K562 (cell line): Measurements from ENCODE around the gene MAPK13. TPM values are rescaled to one million over a fixed set of nuclear protein-coding genes. Genes with fewer than 3 reads are reported as not detected.

Experiments used
- CAMTA2 ChIP-seq: fragments of 250-450 bp; sonication (Bioruptor Pico); conservative IDR thresholded peaks from 2 replicates; pipeline ENCODE4 v1.5.1; 2022
- CBX5 ChIP-seq: IDR thresholded peaks from 2 replicates; pipeline ENCODE4 v1.6.1; 2014; ENCODE audit warnings: low read depth, borderline replicate concordance
- ELF2 ChIP-seq: fragments of 250-450 bp; sonication (Bioruptor Pico); IDR thresholded peaks from 2 replicates; pipeline ENCODE4 v1.5.0; 2021; ENCODE audit warnings: mild to moderate bottlenecking
- FOXJ2 ChIP-seq: fragments of 200-800 bp; sonication (Bioruptor generic); IDR thresholded peaks from 2 replicates; pipeline ENCODE4 v1.6.1; 2016; ENCODE audit warnings: missing genetic modification characterization, missing compliant biosample characterization
- FOXK2 ChIP-seq, 2 experiments: fragments of 450-650 bp; IDR thresholded peaks in 1 of 2; conservative IDR thresholded peaks in 1 of 2; 2 replicates each; pipeline ENCODE4 v1.6.1; 2016; ENCODE audit warnings: low read depth in 2 of 2, mild to moderate bottlenecking in 1 of 2
- MBD2 ChIP-seq: sonication (generic); IDR thresholded peaks from 2 replicates; pipeline ENCODE4 v1.6.1; 2016; ENCODE audit warnings: low read depth, borderline replicate concordance
- NFE2L1 ChIP-seq: fragments of 450-650 bp; IDR thresholded peaks from 2 replicates; pipeline ENCODE4 v1.6.1; 2016; ENCODE audit warnings: missing genetic modification characterization, low read depth, mild to moderate bottlenecking, missing compliant biosample characterization, moderate library complexity, borderline replicate concordance
- NKRF ChIP-seq: fragments of 450-650 bp; IDR thresholded peaks from 2 replicates; pipeline ENCODE4 v1.6.1; 2016; ENCODE audit warnings: borderline replicate concordance
- PHF21A ChIP-seq: fragments of 450-650 bp; IDR thresholded peaks from 2 replicates; pipeline ENCODE4 v1.6.1; 2017; ENCODE audit warnings: low read depth, borderline replicate concordance
- POLR2G ChIP-seq: fragments of 200-400 bp; formaldehyde crosslinking; IDR thresholded peaks from 2 replicates; pipeline ENCODE4 v1.6.1; 2017; ENCODE audit warnings: low read depth, mild to moderate bottlenecking, antibody characterized with exemption, low read length, moderate library complexity
- SIN3A ChIP-seq, 2 experiments: fragments of 150-350 bp in 1 of 2; IDR thresholded peaks; 2 replicates each; pipeline ENCODE4 v1.6.1; 2011 to 2016; ENCODE audit warnings: borderline replicate concordance in 2 of 2, low read depth in 2 of 2, low read length in 2 of 2, mild to moderate bottlenecking in 2 of 2, moderate library complexity in 2 of 2; ENCODE audit not compliant: control insufficient read depth in 1 of 2
- SMC3 ChIP-seq: conservative IDR thresholded peaks from 2 replicates; pipeline ENCODE4 v1.6.1; 2011; ENCODE audit warnings: low read depth, low read length, improper control_type of control experiment; ENCODE audit not compliant: insufficient read depth
- SP1 ChIP-seq: sonication (generic); formaldehyde crosslinking; IDR thresholded peaks from 2 replicates; pipeline ENCODE4 v1.8.1; 2022; ENCODE audit warnings: mild to moderate bottlenecking, missing genetic modification reagents
- SRSF7 ChIP-seq: fragments of 200-400 bp; formaldehyde crosslinking; optimal IDR thresholded peaks from 2 replicates; pipeline ENCODE3; 2017; ENCODE audit warnings: mild to moderate bottlenecking, low read depth, low read length
- STAT5B ChIP-seq: fragments of 250-450 bp; sonication (Bioruptor Pico); IDR thresholded peaks from 2 replicates; pipeline ENCODE4 v1.8.0; 2021; ENCODE audit warnings: mild to moderate bottlenecking, inconsistent platforms
- TAL1 ChIP-seq: fragments of 450-650 bp; IDR thresholded peaks from 2 replicates; pipeline ENCODE4 v1.6.1; 2016; ENCODE audit warnings: mild to moderate bottlenecking
- ZBTB1 ChIP-seq: sonication (generic); formaldehyde crosslinking; IDR thresholded peaks from 2 replicates; pipeline ENCODE4 v1.8.1; 2023; ENCODE audit warnings: missing genetic modification reagents, low read depth, mild to moderate bottlenecking, borderline replicate concordance
- ZNF175 ChIP-seq: fragments of 200-800 bp; sonication (Bioruptor generic); IDR thresholded peaks from 2 replicates; pipeline ENCODE4 v1.6.1; 2016; ENCODE audit warnings: low read depth, mild to moderate bottlenecking, missing genetic modification characterization, missing compliant biosample characterization
- ZNF232 ChIP-seq: sonication (generic); formaldehyde crosslinking; IDR thresholded peaks from 2 replicates; pipeline ENCODE4 v1.8.0; 2022; ENCODE audit warnings: mild to moderate bottlenecking, missing genetic modification reagents
- ZNF589 ChIP-seq: fragments of 200-800 bp; sonication (Bioruptor generic); IDR thresholded peaks from 2 replicates; pipeline ENCODE4 v1.6.1; 2016; ENCODE audit warnings: low read depth, missing genetic modification characterization, missing compliant biosample characterization
- ZNF696 ChIP-seq: fragments of 250-450 bp; sonication (Bioruptor Pico); conservative IDR thresholded peaks from 2 replicates; pipeline ENCODE4 v1.4.0; 2020; ENCODE audit warnings: mild to moderate bottlenecking, moderate library complexity
- ZSCAN32 ChIP-seq: fragments of 450-650 bp; formaldehyde crosslinking; IDR thresholded peaks from 2 replicates; pipeline ENCODE4 v1.4.0; 2020; ENCODE audit warnings: mild to moderate bottlenecking, moderate library complexity
- polyA plus RNA-seq, 8 experiments: library from polyadenylated mRNA; depleted of rRNA in 4 of 8; stranded (reverse) in 5 of 8; unstranded in 3 of 8; fragments of >200 nt; fragmentation: Nextera tagmentation in 2 of 8; fragmentation: Illumina TruSeq in 1 of 8; extraction: Ambion mirVana in 2 of 8; extraction: Trizol in 1 of 8; gene quantifications; 2 replicates each; pipeline versions ENCODE4 v1.2.1 to v1.2.3, GENCODE V29; 2011 to 2014; ENCODE audit warnings: inconsistent platforms in 1 of 8, missing spikeins in 1 of 8
- total RNA-seq, 7 experiments: library from RNA; depleted of rRNA in 6 of 7; stranded (reverse); fragments of >200 nt in 6 of 7; fragmentation: Illumina TruSeq in 2 of 7; extraction: Trizol in 2 of 7; gene quantifications; 2 replicates each; pipeline versions ENCODE4 v1.2.1 to v1.2.3, GENCODE V29; 2011 to 2021; ENCODE audit warnings: low replicate concordance in 1 of 7
- TF ChIP-seq, protein P1 (sequence below): fragments of 450-650 bp; IDR thresholded peaks from 2 replicates; pipeline ENCODE4 v1.6.1; 2017; ENCODE audit warnings: mild to moderate bottlenecking, moderate library complexity
- TF ChIP-seq, protein P2 (sequence below), 2 experiments: fragments of 450-650 bp; IDR thresholded peaks; 2 replicates each; pipeline ENCODE4 v1.6.1; 2016

MAPK13 gene
- total and polyA plus RNA-seq, 9 of the 15 experiments (the other 6 are each of a cell fraction or from before 2014, with no cell fraction given), result 0.03 to 2.3 (median 0.48) TPM; not detected in 1

GRCh38 chr6:36098920-36099647 lies 31.2 kb upstream of the MAPK13 start (continued):
- TF ChIP-seq TAL1 (peak; percentile 63), ZBTB1 (CRISPR knock-in tag) (no peak), SRSF7 (no peak), PHF21A (no peak), SIN3A (IDR thresholded peaks at IDR 0.05; ENCODE audit: borderline replicate concordance in 2 of 2, control insufficient read depth in 1 of 2, low read depth in 2 of 2, low read length in 2 of 2) (no peak), ELF2 (CRISPR knock-in tag) (no peak), FOXK2 (conservative IDR thresholded peaks at IDR 0.05 in 1 of 2, IDR thresholded peaks at IDR 0.05 in 1 of 2; ENCODE audit: low read depth in 2 of 2) (no peak), ZNF175 (no peak), STAT5B (CRISPR knock-in tag) (no peak), POLR2G (no peak), SMC3 (no peak), NFE2L1 (tag) (no peak), CBX5 (no peak), ZNF696 (CRISPR knock-in tag) (no peak), CAMTA2 (CRISPR knock-in tag) (no peak), FOXJ2 (tag) (no peak), ZSCAN32 (CRISPR knock-in tag) (no peak), ZNF589 (CRISPR knock-in tag) (no peak; the same call in 1 of the 2 replicates), SP1 (CRISPR knock-in tag) (no peak), NKRF (no peak), MBD2 (no peak), ZNF232 (CRISPR knock-in tag) (no peak)
- TF ChIP-seq, protein P1, sequence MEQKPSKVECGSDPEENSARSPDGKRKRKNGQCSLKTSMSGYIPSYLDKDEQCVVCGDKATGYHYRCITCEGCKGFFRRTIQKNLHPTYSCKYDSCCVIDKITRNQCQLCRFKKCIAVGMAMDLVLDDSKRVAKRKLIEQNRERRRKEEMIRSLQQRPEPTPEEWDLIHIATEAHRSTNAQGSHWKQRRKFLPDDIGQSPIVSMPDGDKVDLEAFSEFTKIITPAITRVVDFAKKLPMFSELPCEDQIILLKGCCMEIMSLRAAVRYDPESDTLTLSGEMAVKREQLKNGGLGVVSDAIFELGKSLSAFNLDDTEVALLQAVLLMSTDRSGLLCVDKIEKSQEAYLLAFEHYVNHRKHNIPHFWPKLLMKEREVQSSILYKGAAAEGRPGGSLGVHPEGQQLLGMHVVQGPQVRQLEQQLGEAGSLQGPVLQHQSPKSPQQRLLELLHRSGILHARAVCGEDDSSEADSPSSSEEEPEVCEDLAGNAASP, result no peak
- TF ChIP-seq, protein P2, sequence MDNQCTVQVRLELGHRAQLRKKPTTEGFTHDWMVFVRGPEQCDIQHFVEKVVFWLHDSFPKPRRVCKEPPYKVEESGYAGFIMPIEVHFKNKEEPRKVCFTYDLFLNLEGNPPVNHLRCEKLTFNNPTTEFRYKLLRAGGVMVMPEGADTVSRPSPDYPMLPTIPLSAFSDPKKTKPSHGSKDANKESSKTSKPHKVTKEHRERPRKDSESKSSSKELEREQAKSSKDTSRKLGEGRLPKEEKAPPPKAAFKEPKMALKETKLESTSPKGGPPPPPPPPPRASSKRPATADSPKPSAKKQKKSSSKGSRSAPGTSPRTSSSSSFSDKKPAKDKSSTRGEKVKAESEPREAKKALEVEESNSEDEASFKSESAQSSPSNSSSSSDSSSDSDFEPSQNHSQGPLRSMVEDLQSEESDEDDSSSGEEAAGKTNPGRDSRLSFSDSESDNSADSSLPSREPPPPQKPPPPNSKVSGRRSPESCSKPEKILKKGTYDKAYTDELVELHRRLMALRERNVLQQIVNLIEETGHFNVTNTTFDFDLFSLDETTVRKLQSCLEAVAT (IDR thresholded peaks at IDR 0.05), result no peak
